ENCODE measurements around the gene IGFBP4.

IGFBP4 gene

GRCh38 chr17:40432864-40433528, 10.3 kb upstream of the IGFBP4 start:
- no peak for DNase-seq

DNA sequence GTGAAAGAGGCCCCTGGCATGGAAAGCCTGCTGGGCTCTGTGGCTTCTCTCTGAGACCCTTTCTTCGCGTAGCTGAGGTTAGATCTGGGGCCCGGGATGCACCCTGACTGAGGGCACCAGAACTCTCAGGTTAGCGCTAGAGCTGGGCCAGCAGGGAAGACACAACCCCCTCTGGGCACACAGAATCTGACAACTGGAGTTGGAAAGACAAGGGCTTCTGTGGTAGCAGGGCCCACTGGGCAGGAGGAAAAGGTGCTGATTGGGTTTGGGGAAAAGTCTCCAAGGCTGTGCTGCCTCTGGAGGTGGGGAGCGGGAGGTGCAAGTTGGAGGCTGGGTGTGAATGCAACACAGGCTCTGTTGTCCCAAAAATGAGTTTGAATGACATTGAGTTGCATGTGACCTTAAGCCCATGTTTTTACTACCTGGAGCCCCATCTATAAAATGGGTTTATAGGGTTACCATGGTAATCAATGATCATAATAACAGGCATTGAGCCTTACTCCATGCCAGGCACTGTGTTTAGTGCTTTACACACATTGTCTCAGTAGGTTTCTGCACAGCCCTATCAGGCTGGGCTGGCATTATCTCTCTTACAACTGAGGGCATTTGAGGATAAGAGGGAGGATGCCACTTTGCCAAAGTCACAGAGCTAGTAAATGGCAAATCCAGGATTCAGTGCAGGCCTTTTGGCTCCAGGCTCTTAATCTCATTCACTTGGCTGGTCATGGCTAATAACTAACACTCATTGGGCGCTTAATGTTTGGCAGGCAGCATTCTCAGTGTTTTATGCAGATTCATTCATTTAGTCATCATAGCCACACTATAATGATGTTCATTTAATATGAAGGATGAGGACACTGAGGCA, 9.5 kb upstream of the IGFBP4 start:
- peak; percentile 49 for DNase-seq

- no peak for DNase-seq
These were observed 6.6 kb upstream of the IGFBP4 start for GRCh38 chr17:40436636-40437035.

DNA sequence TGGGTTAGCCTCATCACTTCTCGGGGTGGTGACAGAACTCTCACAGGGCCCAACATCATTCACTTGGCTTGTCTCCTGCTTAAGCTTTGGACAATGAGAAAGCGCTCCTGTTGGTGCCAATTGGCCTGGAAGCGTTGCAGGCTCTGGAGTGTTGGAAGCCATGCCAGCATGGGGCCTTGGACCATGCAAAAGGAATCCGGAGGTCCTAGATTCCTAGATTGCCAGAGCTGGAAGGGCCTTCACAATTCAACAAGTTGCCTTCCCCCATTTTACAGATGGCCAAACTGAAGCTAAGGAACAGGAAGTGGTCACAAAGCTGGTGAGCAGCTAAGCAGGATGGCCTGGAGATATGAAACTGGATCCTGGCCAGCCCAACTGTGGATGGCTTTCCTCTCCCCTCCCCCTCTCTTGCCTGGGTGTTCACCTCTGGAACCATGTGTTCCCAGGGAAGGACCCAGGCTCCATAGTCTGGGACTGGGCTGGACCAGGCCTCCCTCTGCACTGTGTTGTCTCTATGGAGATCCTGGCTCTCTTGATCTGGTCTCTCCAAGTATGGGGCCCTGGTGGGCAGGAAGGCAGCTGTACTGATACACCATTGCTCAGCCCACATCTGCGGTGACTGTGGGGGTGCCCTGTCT, 6.0 kb upstream of the IGFBP4 start:
- DNase-seq: peak; percentile 84

GRCh38 chr17:40440166-40440565, 3.1 kb upstream of the IGFBP4 start:
- DNase-seq: no peak

GRCh38 chr17:40442392-40443195, 656 bp upstream of the IGFBP4 start:
- no peak for DNase-seq

- no peak for DNase-seq
These were observed 994 bp downstream of the IGFBP4 start for GRCh38 chr17:40443988-40444899.

GRCh38 chr17:40445751-40446468, 2.7 kb downstream of the IGFBP4 start:
- no peak for DNase-seq

- DNase-seq: no peak
These were observed 3.9 kb downstream of the IGFBP4 start for GRCh38 chr17:40447148-40447644.

GRCh38 chr17:40447806-40448205, 4.6 kb downstream of the IGFBP4 start:
- DNase-seq: no peak

DNA sequence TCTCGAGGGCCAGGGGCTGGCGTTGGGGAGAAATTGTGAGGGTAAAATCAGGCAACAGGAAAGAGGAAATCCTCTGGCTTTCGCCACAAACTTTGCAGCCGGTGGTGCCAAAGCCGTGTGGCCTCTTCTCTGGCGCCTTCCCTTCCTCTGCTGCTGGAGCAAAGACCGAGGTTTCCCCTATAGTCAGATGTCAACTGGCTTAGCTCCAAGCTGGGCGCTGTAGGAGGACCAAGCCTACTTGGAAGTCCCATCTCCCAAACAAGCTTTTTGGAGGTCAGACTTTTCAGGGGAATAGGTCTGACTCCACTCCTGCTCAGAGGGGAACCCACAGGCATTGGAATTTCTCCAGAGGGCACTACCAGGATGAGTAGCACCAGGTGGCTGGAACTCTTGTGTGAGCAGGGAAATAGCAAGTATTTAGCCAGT, 5.0 kb downstream of the IGFBP4 start:
- peak; percentile 40 for DNase-seq

GRCh38 chr17:40448639-40449261, 5.5 kb downstream of the IGFBP4 start:
- DNase-seq: no peak

- DNase-seq: peak; percentile 74
These were observed 6.9 kb downstream of the IGFBP4 start for GRCh38 chr17:40450175-40450574.

GRCh38 chr17:40451420-40451819, 8.2 kb downstream of the IGFBP4 start:
- peak; percentile 33 for DNase-seq

DNA sequence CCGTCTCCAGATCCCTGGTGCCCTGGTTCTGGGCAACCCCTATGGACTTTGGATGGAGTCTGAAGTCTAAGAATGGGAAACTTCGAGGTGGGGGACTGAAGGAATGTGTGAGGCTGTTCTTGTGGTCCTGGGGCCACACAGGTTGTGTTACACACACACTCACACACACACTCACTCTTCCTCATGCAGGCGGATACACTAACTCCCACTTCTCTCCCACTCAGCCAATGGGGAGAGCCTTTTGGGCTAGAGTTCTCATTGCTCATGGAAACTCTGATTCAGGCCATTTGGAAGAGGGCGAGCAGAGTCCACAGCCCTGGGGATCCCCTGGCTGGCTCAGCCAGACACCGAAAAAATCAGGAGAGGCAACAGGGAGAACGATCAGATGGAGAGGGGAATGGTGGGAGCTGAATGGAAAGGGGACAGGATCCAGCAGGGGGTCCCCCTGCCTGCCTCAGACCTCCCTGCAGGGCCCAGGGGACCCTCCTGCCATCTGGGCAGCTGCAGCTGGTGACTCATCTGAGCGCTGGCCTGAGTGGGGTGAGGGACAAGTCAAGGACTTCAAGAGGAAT, 9.1 kb downstream of the IGFBP4 start:
- DNase-seq: no peak

DNA sequence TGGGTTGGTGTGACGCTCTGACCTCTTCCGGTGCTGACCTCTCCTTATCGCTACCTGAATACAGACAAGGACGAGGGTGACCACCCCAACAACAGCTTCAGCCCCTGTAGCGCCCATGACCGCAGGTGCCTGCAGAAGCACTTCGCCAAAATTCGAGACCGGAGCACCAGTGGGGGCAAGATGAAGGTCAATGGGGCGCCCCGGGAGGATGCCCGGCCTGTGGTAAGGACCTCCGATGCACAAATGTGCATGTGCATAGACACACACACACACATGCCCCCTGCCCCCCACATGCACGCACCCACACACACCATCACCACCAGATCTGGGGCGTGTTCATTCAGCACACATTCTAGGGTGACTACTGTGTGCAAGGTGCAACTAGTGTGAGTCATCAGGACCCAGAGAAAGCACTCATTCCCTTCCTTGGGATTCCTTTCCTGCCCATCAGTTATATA, 9.7 kb downstream of the IGFBP4 start:
- no peak for DNase-seq

DNA sequence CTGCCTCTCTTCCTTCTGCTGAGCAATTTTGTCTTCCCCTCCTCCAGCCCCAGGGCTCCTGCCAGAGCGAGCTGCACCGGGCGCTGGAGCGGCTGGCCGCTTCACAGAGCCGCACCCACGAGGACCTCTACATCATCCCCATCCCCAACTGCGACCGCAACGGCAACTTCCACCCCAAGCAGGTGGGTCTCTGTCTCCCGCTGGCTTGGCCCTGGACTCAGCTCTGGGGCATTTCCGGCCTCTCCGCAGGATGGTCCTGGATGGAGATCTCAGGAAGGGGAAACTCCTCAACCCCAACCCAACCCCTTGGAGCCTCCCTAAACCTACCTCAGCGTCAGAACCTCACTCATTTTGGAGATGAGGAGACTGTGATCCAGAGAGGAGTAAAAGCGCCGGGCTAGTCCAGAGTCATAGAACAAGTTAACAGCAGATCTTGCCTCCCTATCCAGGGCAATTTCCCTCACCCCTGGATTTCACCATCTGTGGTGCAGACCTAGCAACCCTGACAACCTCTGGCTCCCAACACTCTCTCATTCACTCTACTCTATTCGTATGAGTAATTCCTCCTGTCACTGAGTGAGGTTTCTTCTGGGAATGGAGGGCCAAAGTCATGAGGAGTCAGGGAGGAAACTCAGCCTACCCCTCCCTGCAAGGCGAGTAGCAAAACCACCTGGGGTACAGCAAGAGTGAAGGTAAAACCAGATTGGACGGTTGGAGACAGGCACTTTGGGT, 10.8 kb downstream of the IGFBP4 start:
- no peak for DNase-seq

GRCh38 chr17:40454613-40454995, 11.4 kb downstream of the IGFBP4 start:
- no peak for DNase-seq

DNA sequence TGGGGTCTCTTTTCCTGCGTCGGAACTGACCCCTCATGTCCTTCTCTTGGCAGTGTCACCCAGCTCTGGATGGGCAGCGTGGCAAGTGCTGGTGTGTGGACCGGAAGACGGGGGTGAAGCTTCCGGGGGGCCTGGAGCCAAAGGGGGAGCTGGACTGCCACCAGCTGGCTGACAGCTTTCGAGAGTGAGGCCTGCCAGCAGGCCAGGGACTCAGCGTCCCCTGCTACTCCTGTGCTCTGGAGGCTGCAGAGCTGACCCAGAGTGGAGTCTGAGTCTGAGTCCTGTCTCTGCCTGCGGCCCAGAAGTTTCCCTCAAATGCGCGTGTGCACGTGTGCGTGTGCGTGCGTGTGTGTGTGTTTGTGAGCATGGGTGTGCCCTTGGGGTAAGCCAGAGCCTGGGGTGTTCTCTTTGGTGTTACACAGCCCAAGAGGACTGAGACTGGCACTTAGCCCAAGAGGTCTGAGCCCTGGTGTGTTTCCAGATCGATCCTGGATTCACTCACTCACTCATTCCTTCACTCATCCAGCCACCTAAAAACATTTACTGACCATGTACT, 13.2 kb downstream of the IGFBP4 start:
- DNase-seq: no peak
